Measurements from ENCODE around the gene CCDC158.
"Not testable (repeated sequence)": the region's sequence is repeated elsewhere in the genome, so short reads cannot be mapped to it uniquely, and the experiment has no call there.

The CCDC158 gene

GRCh38 chr4:76429636-76430035 is 8.7 kb upstream of the CCDC158 start:
- DNase-seq: no peak

- DNase-seq: no peak
These were observed 5.3 kb upstream of the CCDC158 start for GRCh38 chr4:76426272-76426671.

- DNase-seq: not testable (repeated sequence)
These were observed 2.2 kb upstream of the CCDC158 start for GRCh38 chr4:76423159-76423558.

GRCh38 chr4:76420188-76420761 is 666 bp downstream of the CCDC158 start:
- no peak for DNase-seq

GRCh38 chr4:76410636-76411035 is 10.3 kb downstream of the CCDC158 start:
- DNase-seq: no peak

GRCh38 chr4:76407440-76408119 is 13.4 kb downstream of the CCDC158 start:
- DNase-seq: no peak

- no peak for DNase-seq
These were observed 14.9 kb downstream of the CCDC158 start for GRCh38 chr4:76406081-76406480.

GRCh38 chr4:76401654-76402053 is 19.3 kb downstream of the CCDC158 start:
- no peak for DNase-seq

GRCh38 chr4:76388160-76388908 is 32.6 kb downstream of the CCDC158 start:
- no peak for DNase-seq

GRCh38 chr4:76386566-76387305 is 34.2 kb downstream of the CCDC158 start:
- DNase-seq: no peak

GRCh38 chr4:76385974-76386373 is 35.0 kb downstream of the CCDC158 start:
- DNase-seq: no peak

- DNase-seq: no peak
These were observed 36.9 kb downstream of the CCDC158 start for GRCh38 chr4:76384052-76384451.

- DNase-seq: no peak
These were observed 37.9 kb downstream of the CCDC158 start for GRCh38 chr4:76383001-76383400.

- DNase-seq: no peak
These were observed 39.0 kb downstream of the CCDC158 start for GRCh38 chr4:76381986-76382385.

- DNase-seq: no peak
These were observed 40.4 kb downstream of the CCDC158 start for GRCh38 chr4:76380561-76380960.

- peak; percentile 9 to 20 for DNase-seq
These were observed 43.0 kb downstream of the CCDC158 start for GRCh38 chr4:76377911-76378310.

GRCh38 chr4:76377481-76377901 is 43.5 kb downstream of the CCDC158 start:
- no peak for DNase-seq

- no peak for DNase-seq
These were observed 44.4 kb downstream of the CCDC158 start for GRCh38 chr4:76376534-76376933.

- no peak for DNase-seq
These were observed 45.2 kb downstream of the CCDC158 start for GRCh38 chr4:76375703-76376102.

GRCh38 chr4:76374798-76375197 is 46.1 kb downstream of the CCDC158 start:
- no peak for DNase-seq

- no peak for DNase-seq
These were observed 46.9 kb downstream of the CCDC158 start for GRCh38 chr4:76373919-76374552.

- no peak for DNase-seq
These were observed 54.2 kb downstream of the CCDC158 start for GRCh38 chr4:76366737-76367136.

- DNase-seq: no peak
These were observed 55.3 kb downstream of the CCDC158 start for GRCh38 chr4:76365636-76366035.
